ENCODE results near the gene STAT1. TPM values are rescaled to one million over a fixed set of nuclear protein-coding genes. Genes with fewer than 3 reads are reported as not detected.

STAT1 gene
- polyA plus RNA-seq (141 to 181 TPM (median 144 TPM) in 3 replicates), polyA minus RNA-seq (91.9 to 257 TPM (median 179 TPM) in 3 replicates)
- polyA plus RNA-seq (2011; ENCODE audit: low read depth), result 23.6 TPM
- 109 and 160 TPM in 2 replicates for polyA plus RNA-seq (2011; cell fraction: cytosol; rRNA removed)
- polyA plus RNA-seq (2011; cell fraction: nucleus; rRNA removed), result 155 and 179 TPM in 2 replicates
- 24.3 and 133 TPM in 2 replicates for polyA plus RNA-seq (2012; ENCODE audit: low replicate concordance)
- polyA minus RNA-seq (2011; cell fraction: cytosol; rRNA and poly(A)+ RNA removed), result 143 TPM
- polyA minus RNA-seq (2011; cell fraction: nucleus; rRNA and poly(A)+ RNA removed), result 132 and 199 TPM in 2 replicates

- dilution Hi-C loops (cut with MboI; ENCODE audit: extremely low pct_ligation_motif_present, low sequenced_read_pairs), result no loop called here
- DNase-seq (ENCODE audit: low read depth, low spot score), result no peak
- Histone ChIP-seq H3K4me2 (ENCODE audit: control insufficient read depth, extremely low read depth, insufficient read depth, low read depth, low read length) (peak within 1 kb of the TSS; percentile 90), H3K27ac (ENCODE audit: control insufficient read depth, insufficient read depth, low read length) (peak within 1 kb of the TSS; percentile 74), H2AFZ (ENCODE audit: control insufficient read depth, low read length) (peak within 1 kb of the TSS; percentile 53), H3K36me3 (ENCODE audit: control insufficient read depth in 2 of 2, extremely low read depth in 1 of 2, insufficient read depth in 2 of 2, low read length in 2 of 2) (peaks cover 0 to 9% of the 10 kb centered on the region in 2 experiments), H3K9ac (ENCODE audit: control insufficient read depth, extremely low read depth, insufficient read depth, low read length) (peak within 1 kb of the TSS; percentile 95), H3K27me3 (ENCODE audit: control insufficient read depth, extremely low read depth, insufficient read depth, low read length) (no peaks in the 10 kb centered on the region), H3K4me1 (ENCODE audit: control insufficient read depth, extremely low read depth, insufficient read depth, low read length) (peaks cover 18% of the 10 kb centered on the region), H3K79me2 (ENCODE audit: control insufficient read depth, insufficient read depth, low read length) (peaks cover 35% of the 10 kb centered on the region), H3K4me3 (ENCODE audit: control insufficient read depth in 2 of 3, extremely low read depth in 1 of 3, insufficient read depth in 2 of 3, low read depth in 1 of 3, low read length in 3 of 3) (peak within 1 kb of the TSS; percentile 87 to 96 (median 96)), H3K9me1 (ENCODE audit: control insufficient read depth, extremely low read depth, insufficient read depth, low read length) (no peaks in the 10 kb centered on the region), H3K9me3 (ENCODE audit: control insufficient read depth, low read depth, low read length) (no peaks in the 10 kb centered on the region), H4K20me1 (ENCODE audit: control insufficient read depth, extremely low read depth, insufficient read depth, low read length) (no peaks in the 10 kb centered on the region)
- no peak for FAIRE-seq
- no peak for TF ChIP-seq EZH2 (IDR thresholded peaks at IDR 0.05; ENCODE audit: low read length)
These were observed at the start of gene STAT1 for GRCh38 chr2:191013932-191014652. STAT1 (minus strand) TSS chr2:191014171; CDS start chr2:191010003, 4,168 bp downstream.

- dilution Hi-C loops (cut with MboI; ENCODE audit: extremely low pct_ligation_motif_present, low sequenced_read_pairs), result no loop called here
- H2AFZ ChIP-seq (ENCODE audit: control insufficient read depth, low read length), result no peak overlapping the region
- H4K20me1 ChIP-seq (ENCODE audit: control insufficient read depth, extremely low read depth, insufficient read depth, low read length), result no peaks in the 10 kb centered on the region
- H3K4me2 ChIP-seq (ENCODE audit: control insufficient read depth, extremely low read depth, insufficient read depth, low read depth, low read length), result no peak overlapping the region
- H3K4me1 ChIP-seq (ENCODE audit: control insufficient read depth, extremely low read depth, insufficient read depth, low read length), result no peaks in the 10 kb centered on the region
- TF ChIP-seq EZH2 (IDR thresholded peaks at IDR 0.05; ENCODE audit: low read length) (no peak), CTCF (optimal IDR thresholded peaks at IDR 0.05 in 1 of 3, IDR thresholded peaks at IDR 0.05 in 1 of 3, conservative IDR thresholded peaks at IDR 0.05 in 1 of 3; ENCODE audit: extremely low read depth in 1 of 3, insufficient read depth in 2 of 3, low read length in 3 of 3) (no peak)
- FAIRE-seq (no peak), DNase-seq (ENCODE audit: low read depth, low spot score) (no peak)
- H3K9me3 ChIP-seq (ENCODE audit: control insufficient read depth, low read depth, low read length), result no peaks in the 10 kb centered on the region
- peaks cover 8% of the 10 kb centered on the region for H3K27me3 ChIP-seq (ENCODE audit: control insufficient read depth, extremely low read depth, insufficient read depth, low read length)
- no peak overlapping the region for H3K9ac ChIP-seq (ENCODE audit: control insufficient read depth, extremely low read depth, insufficient read depth, low read length)
- no peaks in the 10 kb centered on the region for H3K79me2 ChIP-seq (ENCODE audit: control insufficient read depth, insufficient read depth, low read length)
- no peaks in the 10 kb centered on the region for H3K36me3 ChIP-seq (ENCODE audit: control insufficient read depth in 2 of 2, extremely low read depth in 1 of 2, insufficient read depth in 2 of 2, low read length in 2 of 2)
- H3K9me1 ChIP-seq (ENCODE audit: control insufficient read depth, extremely low read depth, insufficient read depth, low read length), result no peaks in the 10 kb centered on the region
- H3K4me3 ChIP-seq (ENCODE audit: control insufficient read depth in 2 of 3, extremely low read depth in 1 of 3, insufficient read depth in 2 of 3, low read depth in 1 of 3, low read length in 3 of 3), result no peak overlapping the region
- H3K27ac ChIP-seq (ENCODE audit: control insufficient read depth, insufficient read depth, low read length), result no peak overlapping the region
These were observed 49.6 kb upstream of the STAT1 start for GRCh38 chr2:191063584-191063983.

Measured in keratinocyte (primary cell).